H1 (cell line): ENCODE data around the gene DCAF17. TPM values are rescaled to one million over a fixed set of nuclear protein-coding genes. Genes with fewer than 3 reads are reported as not detected.

Source experiments
- CTCF ChIA-PET: fragments of 300-600 bp; sonication (Branson Sonifier 250); formaldehyde crosslinking; loops from one replicate; lab custom pipeline; 2021; ENCODE audit not compliant: partially characterized antibody; lab: Charles Lee
- POLR2A ChIA-PET: fragments of 300-600 bp; sonication (Branson Sonifier 250); formaldehyde crosslinking; loops from one replicate; lab custom pipeline; 2021; ENCODE audit warnings: inconsistent platforms; ENCODE audit not compliant: partially characterized antibody; lab: Charles Lee
- DNase-seq, 2 experiments: peaks; one replicate each; pipeline versions ENCODE4 v3.0.0 to v3.0.0-alpha.2; 2010 to 2022; ENCODE audit warnings: low spot score in 2 of 2, low read depth in 1 of 2, mixed read lengths in 1 of 2
- FAIRE-seq: peaks from 2 replicates; lab custom pipeline; 2011; peaks lifted over from hg19 to GRCh38; lab: Jason Lieb, UNC
- H2AFZ ChIP-seq: 2 replicates; pipeline ENCODE4 v1.8.1; 2012; ENCODE audit warnings: low read length, inconsistent platforms
- H2AK5ac ChIP-seq: 2 replicates; pipeline ENCODE4 v1.6.1; 2013; ENCODE audit warnings: low read depth, low read length
- H2BK120ac ChIP-seq: replicated peaks from 2 replicates; pipeline ENCODE3; 2013; ENCODE audit warnings: low read depth, low read length, inconsistent platforms
- H2BK12ac ChIP-seq: 2 replicates; pipeline ENCODE4 v1.6.1; 2013; ENCODE audit warnings: low read depth, low read length
- H2BK15ac ChIP-seq: 2 replicates; pipeline ENCODE4 v1.6.1; 2013; ENCODE audit warnings: low read length
- H2BK20ac ChIP-seq: 2 replicates; pipeline ENCODE4 v1.6.1; 2013; ENCODE audit warnings: low read length
- H2BK5ac ChIP-seq: 2 replicates; pipeline ENCODE4 v1.6.1; 2013; ENCODE audit warnings: low read depth, low read length
- H3K14ac ChIP-seq: 2 replicates; pipeline ENCODE4 v1.6.1; 2013; ENCODE audit warnings: inconsistent platforms; ENCODE audit not compliant: insufficient read length
- H3K18ac ChIP-seq: 2 replicates; pipeline ENCODE4 v1.6.1; 2013; ENCODE audit warnings: low read length; ENCODE audit errors: extremely low read depth
- H3K23ac ChIP-seq: 2 replicates; pipeline ENCODE4 v1.6.1; 2013; ENCODE audit warnings: inconsistent platforms; ENCODE audit not compliant: insufficient read length
- H3K23me2 ChIP-seq: 2 replicates; pipeline ENCODE4 v1.6.1; 2013; ENCODE audit warnings: low read depth, low read length
- H3K27ac ChIP-seq: 2 replicates; pipeline ENCODE4 v1.6.1; 2011; ENCODE audit warnings: low read depth, low read length, inconsistent platforms
- H3K27me3 ChIP-seq, 4 experiments: replicated peaks in 1 of 4; 1 replicate in 1 of 4; 2 replicates in 3 of 4; pipeline versions ENCODE4 v1.6.1 to v1.8.1; 2011 to 2013; ENCODE audit warnings: low read length in 3 of 4, mild to moderate bottlenecking in 3 of 4, inconsistent platforms in 2 of 4, mixed read lengths in 2 of 4, moderate library complexity in 1 of 4; ENCODE audit not compliant: control insufficient read depth in 3 of 4, insufficient read depth in 3 of 4; ENCODE audit errors: extremely low read depth in 1 of 4
- H3K36me3 ChIP-seq, 4 experiments: 2 replicates each; pipeline versions ENCODE4 v1.6.1 to v1.8.1; 2011 to 2013; ENCODE audit warnings: mild to moderate bottlenecking in 4 of 4, low read length in 3 of 4, moderate library complexity in 2 of 4, control low read depth in 1 of 4, inconsistent platforms in 1 of 4; ENCODE audit not compliant: insufficient read depth in 4 of 4, control insufficient read depth in 2 of 4
- H3K4ac ChIP-seq: replicated peaks from 2 replicates; pipeline ENCODE3; 2013; ENCODE audit warnings: low read length, low read depth, mixed read lengths, inconsistent platforms; ENCODE audit not compliant: insufficient read length
- H3K4me1 ChIP-seq, 4 experiments: replicated peaks in 1 of 4; 1 replicate in 1 of 4; 2 replicates in 3 of 4; pipeline versions ENCODE4 v1.6.1 to v1.8.1; 2011 to 2013; ENCODE audit warnings: low read length in 3 of 4, inconsistent platforms in 2 of 4, mixed read lengths in 1 of 4; ENCODE audit not compliant: insufficient read depth in 4 of 4, control insufficient read depth in 3 of 4
- H3K4me2 ChIP-seq, 2 experiments: 2 replicates each; pipeline versions ENCODE4 v1.6.1 to v1.8.1; 2011 to 2013; ENCODE audit warnings: low read depth in 2 of 2, low read length in 2 of 2, control low read depth in 1 of 2, inconsistent platforms in 1 of 2, mild to moderate bottlenecking in 1 of 2; ENCODE audit not compliant: insufficient read depth in 1 of 2
- H3K4me3 ChIP-seq, 4 experiments: fragments of 200-600, 300-600 bp in 1 of 4; sonication (generic), shearing (Covaris generic), sonication (Bioruptor Twin) in 1 of 4; 2 replicates each; pipeline versions ENCODE4 v1.5.1 to v1.8.1; 2011 to 2016; ENCODE audit warnings: low read length in 4 of 4, low read depth in 3 of 4, control low read depth in 2 of 4, inconsistent platforms in 2 of 4, mild to moderate bottlenecking in 2 of 4, mixed read lengths in 1 of 4, moderate library complexity in 1 of 4; ENCODE audit not compliant: insufficient read depth in 2 of 4; ENCODE audit errors: extremely low read depth in 1 of 4
- H3K56ac ChIP-seq: replicated peaks from 2 replicates; pipeline ENCODE3; 2013; ENCODE audit warnings: low read depth, mild to moderate bottlenecking, mixed read lengths, low read length, inconsistent platforms; ENCODE audit not compliant: insufficient read length
- H3K79me1 ChIP-seq: 2 replicates; pipeline ENCODE4 v1.6.1; 2013; ENCODE audit warnings: low read depth, low read length, control low read depth
- H3K79me2 ChIP-seq, 2 experiments: 2 replicates each; pipeline versions ENCODE4 v1.6.1 to v1.8.1; 2012 to 2013; ENCODE audit warnings: low read length in 2 of 2, mild to moderate bottlenecking in 2 of 2, inconsistent platforms in 1 of 2; ENCODE audit not compliant: insufficient read depth in 2 of 2, control insufficient read depth in 1 of 2
- H3K9ac ChIP-seq, 4 experiments: replicated peaks in 1 of 4; 1 replicate in 1 of 4; 2 replicates in 3 of 4; pipeline versions ENCODE4 v1.6.1 to v1.8.1; 2011 to 2013; ENCODE audit warnings: low read depth in 3 of 4, low read length in 3 of 4, control low read depth in 2 of 4, mild to moderate bottlenecking in 2 of 4, moderate library complexity in 2 of 4, inconsistent platforms in 1 of 4; ENCODE audit errors: extremely low read depth in 1 of 4
- H3K9me3 ChIP-seq, 2 experiments: 2 replicates each; pipeline versions ENCODE4 v1.6.1 to v1.8.1; 2012 to 2013; ENCODE audit warnings: mild to moderate bottlenecking in 2 of 2, moderate library complexity in 2 of 2, control low read depth in 1 of 2, inconsistent platforms in 1 of 2, low read depth in 1 of 2, low read length in 1 of 2, mixed read lengths in 1 of 2; ENCODE audit not compliant: insufficient read depth in 2 of 2
- H4K20me1 ChIP-seq, 2 experiments: replicated peaks in 1 of 2; 2 replicates each; pipeline versions ENCODE3 to v1.8.1; 2011 to 2013; ENCODE audit warnings: inconsistent platforms in 2 of 2, low read length in 2 of 2, mild to moderate bottlenecking in 1 of 2; ENCODE audit not compliant: insufficient read depth in 2 of 2, control insufficient read depth in 1 of 2
- H4K5ac ChIP-seq: 2 replicates; pipeline ENCODE4 v1.6.1; 2013; ENCODE audit warnings: low read length, low read depth, mixed read lengths, inconsistent platforms; ENCODE audit not compliant: insufficient read length
- H4K8ac ChIP-seq: 2 replicates; pipeline ENCODE4 v1.8.0; 2013; ENCODE audit warnings: mild to moderate bottlenecking, moderate library complexity, low read length, inconsistent platforms; ENCODE audit not compliant: insufficient read depth; ENCODE audit errors: extremely low read depth
- H4K91ac ChIP-seq: replicated peaks from 2 replicates; pipeline ENCODE3; 2013; ENCODE audit warnings: low read length, mixed read lengths, inconsistent platforms; ENCODE audit not compliant: insufficient read length
- CEBPB ChIP-seq: IDR thresholded peaks from 2 replicates; pipeline ENCODE4 v1.6.1; 2012; ENCODE audit warnings: low read depth, low read length
- POLR2A ChIP-seq, 2 experiments: IDR thresholded peaks; 1 replicate in 1 of 2; 2 replicates in 1 of 2; pipeline ENCODE4 v1.6.1; 2011; ENCODE audit warnings: low read depth in 2 of 2, low read length in 2 of 2, mild to moderate bottlenecking in 2 of 2; ENCODE audit errors: control extremely low read depth in 1 of 2
- POLR2AphosphoS5 ChIP-seq: IDR thresholded peaks from 2 replicates; pipeline ENCODE4 v1.6.1; 2011; ENCODE audit warnings: low read depth, low read length
- RAD21 ChIP-seq, 2 experiments: IDR thresholded peaks in 1 of 2; conservative IDR thresholded peaks in 1 of 2; 2 replicates each; pipeline ENCODE4 v1.6.1; 2011; ENCODE audit warnings: low read depth in 2 of 2, low read length in 2 of 2, improper control_type of control experiment in 1 of 2, inconsistent platforms in 1 of 2, mild to moderate bottlenecking in 1 of 2, moderate library complexity in 1 of 2
- SIX5 ChIP-seq: IDR thresholded peaks from 2 replicates; pipeline ENCODE4 v1.6.1; 2011; ENCODE audit warnings: mild to moderate bottlenecking, low read depth, low read length
- SP1 ChIP-seq: IDR thresholded peaks from 2 replicates; pipeline ENCODE4 v1.6.1; 2011; ENCODE audit warnings: low read depth, low read length
- WGBS, 2 experiments: shearing (Covaris generic) in 1 of 2; methylation state at CpG; one replicate each; pipeline versions ENCODE4 v1.1.6 to v1.1.7; 2013 to 2015; ENCODE audit warnings: low lambda C conversion rate in 2 of 2, mixed read lengths in 2 of 2, inconsistent platforms in 1 of 2, low coverage in 1 of 2, missing lambda C conversion rate in 1 of 2; ENCODE audit not compliant: insufficient replicate concordance in 2 of 2, insufficient coverage in 1 of 2, insufficient read length in 1 of 2; ENCODE audit errors: extremely low coverage in 1 of 2, missing lambda C conversion rate in 1 of 2; 5-methylcytosine and 5-hydroxymethylcytosine counted together
- polyA plus RNA-seq, 7 experiments: library from polyadenylated mRNA; depleted of rRNA in 3 of 7; stranded (reverse) in 5 of 7; unstranded in 2 of 7; fragments of >200 nt in 5 of 7; fragments of 200-250 nt in 2 of 7; gene quantifications; 1 replicate in 5 of 7; 2 replicates in 1 of 7; 4 replicates in 1 of 7; pipeline versions ENCODE4 v1.2.1 to v1.2.3, GENCODE V29; 2011 to 2013; ENCODE audit warnings: missing spikeins in 2 of 7, mixed read lengths in 2 of 7
- total RNA-seq: library from RNA; stranded (reverse); fragmentation: NEBNext Ultra II Directional; extraction: Animal tissue kit (Norgen Biotek cat#: 25700); gene quantifications from 2 replicates; pipeline ENCODE4 v1.2.1, GENCODE V29; 2021

The DCAF17 gene
- total and polyA plus RNA-seq, 2 of the 8 experiments (the other 6 are each of a cell fraction or from before 2014, with no cell fraction given) = 10.7 to 30.0 TPM

GRCh38 chr2:171524018-171524401, 90.0 kb downstream of the DCAF17 start:
- peak overlapping the region; percentile 55; the same call in 1 of the 2 replicates for H3K18ac ChIP-seq
- peak overlapping the region in 2 of 4 experiments; percentile 82; a peak in 4 of 7 replicates for H3K9ac ChIP-seq

More at GRCh38 chr2:171524018-171524401, 90.0 kb downstream of the DCAF17 start:
- H2AK5ac ChIP-seq = peak overlapping the region; percentile 5; the same call in 1 of the 2 replicates
- H3K23ac ChIP-seq = no peak overlapping the region
- H3K79me2 ChIP-seq = peaks cover 0 to 38% of the 10 kb centered on the region in 2 experiments; a peak in 3 of 4 replicates
- no peak overlapping the region for H4K8ac ChIP-seq
- 0 out of 2 replicates have a peak overlapping the region, but pooled peaks have one; percentile 88 for H2BK5ac ChIP-seq
- 41% methylated on average over 6 of the region's 6 CpGs; no CpG with 5 or more reads in 1 of the 2 experiments for WGBS, 2 experiments
- peaks cover 7 to 21% (median 12%) of the 10 kb centered on the region in 4 experiments; a peak in 5 of 7 replicates for H3K4me1 ChIP-seq
- H3K36me3 ChIP-seq = no peaks in the 10 kb centered on the region
- peak overlapping the region; percentile 89 to 99 for H3K4me2 ChIP-seq
- no peak overlapping the region for H2BK120ac ChIP-seq
- no peak overlapping the region for H4K5ac ChIP-seq
- H3K27me3 ChIP-seq = no peaks in the 10 kb centered on the region
- H3K4ac ChIP-seq = no peak overlapping the region
- no peak overlapping the region for H2BK20ac ChIP-seq
- H3K56ac ChIP-seq = no peak overlapping the region
- 0 out of 2 replicates have a peak overlapping the region, but pooled peaks have one; percentile 9 for H3K27ac ChIP-seq
- no peaks in the 10 kb centered on the region for H3K79me1 ChIP-seq
- POLR2A ChIA-PET = interaction anchor here (0.7 to 4.5 kb wide), 13 partner anchors 10 to 555 kb away, joined by 3 to 32 read pairs (median 4); no protein-coding TSS in a partner anchor
- peaks cover 16% of the 10 kb centered on the region for H3K23me2 ChIP-seq
- no peak overlapping the region for H4K91ac ChIP-seq
- no peak overlapping the region for H2BK15ac ChIP-seq
- no peak overlapping the region for H2AFZ ChIP-seq
- no peak overlapping the region for H2BK12ac ChIP-seq
- CTCF ChIA-PET = interaction anchor here (0.7 to 1.8 kb wide), 4 partner anchors 8 to 82 kb away, joined by 4 to 6 read pairs (median 4); no protein-coding TSS in a partner anchor
- no peak for FAIRE-seq
- no peaks in the 10 kb centered on the region for H3K9me3 ChIP-seq
- peaks cover 0 to 2% of the 10 kb centered on the region in 2 experiments for H4K20me1 ChIP-seq
- peak overlapping the region; percentile 73 to 96 (median 84) for H3K4me3 ChIP-seq
- H3K14ac ChIP-seq = no peak overlapping the region
- TF ChIP-seq POLR2AphosphoS5 (no peak), CEBPB (peak; percentile 93), POLR2A (IDR thresholded peaks at IDR 0.05; ENCODE audit: control extremely low read depth in 1 of 2, low read depth in 2 of 2, low read length in 2 of 2) (0 out of 3 replicates have a peak, but pooled peaks of 1 of the 2 experiments have one; percentile 0), SIX5 (no peak), SP1 (no peak), RAD21 (IDR thresholded peaks at IDR 0.05 in 1 of 2, conservative IDR thresholded peaks at IDR 0.05 in 1 of 2; ENCODE audit: low read depth in 2 of 2, low read length in 2 of 2) (no peak)
- TF ChIP-seq, all 59 proteins: peak for 2
- no peak for DNase-seq
